WTC11 (cell line): ENCODE results near the gene ALOXE3.

ENCODE experiments used
- CTCF ChIP-seq: fragments of 200-600 bp; IDR thresholded peaks from 2 replicates; pipeline ENCODE4 v1.8.0; 2022; ENCODE audit warnings: antibody characterized with exemption
- NFATC4 ChIP-seq: fragments of 250-450 bp; sonication (Bioruptor Pico); IDR thresholded peaks from 2 replicates; pipeline ENCODE4 v1.9.0; 2021; ENCODE audit warnings: mild to moderate bottlenecking

DNA sequence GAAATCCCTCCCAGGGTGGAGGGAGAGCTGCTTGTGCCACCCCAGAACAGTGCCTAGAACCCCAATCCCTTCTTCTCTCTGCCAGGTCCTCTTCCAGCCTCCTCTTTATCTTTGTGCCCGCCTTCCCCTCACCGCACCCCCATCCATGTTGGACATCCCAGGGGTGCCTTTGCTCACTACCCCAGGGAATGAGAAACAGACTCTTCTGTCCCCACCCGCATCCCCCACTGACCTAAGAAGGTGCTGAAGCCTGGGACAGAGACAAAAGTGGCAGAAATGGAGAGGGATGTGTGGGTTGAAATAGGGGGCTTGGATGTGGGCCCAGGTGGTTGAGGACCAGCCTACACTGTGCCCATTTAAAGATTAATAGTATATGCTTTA is 62.5 kb downstream of the ALOXE3 start:
- no peak for TF ChIP-seq NFATC4 (CRISPR knock-in tag)
- no peak for TF ChIP-seq CTCF
